CD4-positive, alpha-beta T cell treated with Interferon gamma for 1 hour (primary cell): ENCODE results near the gene EIF5.

ENCODE experiments used
- DNase-seq: peaks from one replicate; pipeline ENCODE4 v3.0.0-alpha.2; 2020

Gene EIF5

GRCh38 chr14:103374121-103374520 lies 40.1 kb downstream of the EIF5 start:
- no peak for DNase-seq

GRCh38 chr14:103377522-103378037 lies 43.5 kb downstream of the EIF5 start:
- no peak for DNase-seq

DNA sequence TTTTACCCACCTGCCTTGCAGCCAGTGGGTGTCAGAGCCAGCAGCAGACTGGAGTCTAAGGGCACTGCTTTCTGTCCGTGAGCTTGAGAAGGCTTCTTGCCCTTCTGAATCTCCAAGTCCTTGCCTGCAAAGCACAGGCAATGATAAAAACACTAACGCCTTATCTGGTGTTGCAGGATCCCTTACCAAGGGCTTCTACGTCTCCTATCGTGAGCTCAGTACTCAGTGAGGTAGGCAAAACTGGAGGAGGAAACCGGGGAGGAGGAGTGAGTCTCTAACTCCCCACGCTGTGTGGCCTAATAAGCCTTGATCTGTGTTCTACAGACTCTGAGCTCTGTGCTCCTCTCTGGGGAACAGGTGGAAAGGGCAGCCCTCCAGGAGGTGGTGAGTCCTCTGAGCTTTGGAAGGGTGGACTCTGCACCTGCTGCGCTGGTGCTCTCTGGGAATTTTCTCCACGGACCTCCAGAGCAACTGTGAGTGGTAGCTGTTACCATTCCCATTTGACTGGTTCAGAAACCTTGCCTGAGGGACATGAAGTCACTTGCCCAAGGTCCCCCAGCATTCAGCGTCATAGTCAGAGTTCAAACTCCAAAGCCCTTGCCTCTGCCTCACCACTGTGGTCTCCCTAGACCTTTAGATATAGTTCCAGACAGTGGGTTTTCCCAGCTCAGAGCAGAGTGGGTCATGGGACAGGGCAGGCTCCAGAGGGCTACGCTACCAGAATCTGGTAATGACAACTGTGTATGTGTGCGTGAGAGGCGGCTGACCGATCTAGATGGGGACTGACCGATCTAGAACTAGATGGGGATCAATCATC lies 44.2 kb downstream of the EIF5 start:
- DNase-seq = no peak

GRCh38 chr14:103380719-103381377 lies 46.8 kb downstream of the EIF5 start:
- DNase-seq = no peak

- peak; percentile 5 for DNase-seq
Measured at GRCh38 chr14:103382376-103382775, 48.3 kb downstream of the EIF5 start.

- no peak for DNase-seq
Measured at GRCh38 chr14:103384450-103385151, 50.6 kb downstream of the EIF5 start.

- DNase-seq = peak; percentile 97
Measured at GRCh38 chr14:103385152-103385928, 51.3 kb downstream of the EIF5 start, which contains the start of gene MARK3. Gene MARK3, plus strand, starts transcription at chr14:103385415. Its CDS starts 615 bp downstream, at chr14:103386030.

- peak; percentile 14 for DNase-seq
Measured at GRCh38 chr14:103385929-103386712, 52.1 kb downstream of the EIF5 start.

DNA sequence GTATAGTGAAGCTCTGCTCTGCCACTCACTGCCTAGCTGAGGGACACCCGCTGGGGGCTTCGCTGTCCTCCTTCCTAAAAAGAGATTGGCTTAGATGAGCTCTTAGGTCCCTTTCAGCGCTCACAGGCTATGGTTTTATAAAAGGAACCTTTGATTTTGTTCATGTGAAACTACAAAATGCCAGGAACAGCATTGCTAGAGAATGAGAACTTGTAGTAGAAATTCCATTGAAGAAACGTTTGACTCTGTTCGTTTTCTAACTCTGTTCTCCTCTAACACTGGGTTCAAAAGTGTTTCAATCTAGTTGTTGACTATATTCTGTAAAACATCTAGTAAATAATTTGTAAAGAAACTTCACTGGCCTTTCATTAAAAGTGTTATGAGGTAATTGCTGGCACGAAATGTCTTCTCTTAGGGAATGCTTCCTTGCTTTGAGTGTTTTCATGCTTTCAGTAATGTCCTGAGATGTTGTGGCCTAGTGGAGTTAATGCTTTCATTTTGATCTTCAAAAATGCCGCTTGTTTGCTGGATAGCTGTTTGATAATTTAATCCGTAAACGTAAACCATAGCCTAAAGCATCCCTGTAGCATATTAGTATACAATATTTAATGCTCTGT lies 52.8 kb downstream of the EIF5 start:
- no peak for DNase-seq

- no peak for DNase-seq
Measured at GRCh38 chr14:103388664-103389063, 54.6 kb downstream of the EIF5 start.

- no peak for DNase-seq
Measured at GRCh38 chr14:103390605-103391004, 56.6 kb downstream of the EIF5 start.

DNA sequence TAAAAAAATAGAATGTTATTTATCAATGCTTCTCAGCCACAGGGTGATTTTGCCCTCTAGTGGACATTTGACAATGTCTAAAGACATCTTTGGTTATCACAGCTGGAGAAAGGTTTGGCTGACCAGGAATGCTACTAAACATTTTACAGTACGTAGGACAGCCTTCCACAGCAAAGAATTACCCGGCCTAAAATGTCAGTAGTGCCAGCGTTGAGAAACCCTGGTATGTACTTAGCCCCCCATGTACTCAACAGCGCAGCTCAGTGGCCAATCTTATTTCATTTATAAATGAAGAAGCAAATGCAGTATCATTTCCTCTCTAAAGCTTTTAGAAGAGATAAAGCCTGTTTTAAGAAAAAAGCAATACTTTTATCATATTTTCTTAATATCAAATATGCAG lies 57.0 kb downstream of the EIF5 start:
- DNase-seq = peak; percentile 24

DNA sequence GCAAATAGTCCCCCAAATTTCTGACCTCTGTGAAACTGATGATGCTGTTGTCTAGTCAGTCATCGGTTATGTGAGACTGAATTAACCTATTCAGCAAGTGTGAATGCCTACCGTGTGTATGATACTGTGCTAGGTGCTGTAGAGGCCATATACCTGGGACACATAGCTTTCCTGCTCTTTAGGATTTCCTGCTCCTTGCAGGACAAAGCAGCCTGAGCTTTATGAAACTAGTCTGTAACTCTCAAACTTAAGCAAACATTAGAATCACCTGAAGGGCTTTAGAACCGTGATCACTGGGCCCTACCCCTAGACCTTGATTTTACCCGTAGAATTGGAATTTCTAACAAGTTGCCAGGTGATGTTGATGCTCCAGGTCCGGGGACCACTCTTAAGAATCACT lies 58.1 kb downstream of the EIF5 start:
- DNase-seq = no peak

- DNase-seq = no peak
Measured at GRCh38 chr14:103392572-103392971, 58.5 kb downstream of the EIF5 start.

DNA sequence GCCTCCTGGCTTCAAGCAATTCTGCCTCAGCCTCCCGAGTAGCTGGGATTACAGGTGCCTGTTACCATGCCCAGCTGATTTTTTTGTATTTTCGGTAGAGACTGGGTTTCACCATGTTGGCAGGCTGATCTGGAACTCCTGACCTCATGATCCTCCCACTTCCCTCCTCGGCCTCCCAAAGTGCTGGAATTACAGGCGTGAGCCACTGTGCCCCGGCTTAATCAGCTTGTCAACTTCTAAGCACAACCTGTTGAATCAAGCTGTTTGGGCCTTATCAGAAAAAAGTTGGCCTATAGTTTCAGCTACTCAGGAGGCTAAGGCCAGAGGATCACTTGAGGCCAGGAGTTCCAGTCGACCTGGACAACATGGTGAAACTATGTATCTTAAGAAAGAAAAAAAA lies 59.0 kb downstream of the EIF5 start:
- no peak for DNase-seq

- no peak for DNase-seq
Measured at GRCh38 chr14:103393676-103394626, 59.9 kb downstream of the EIF5 start.
